K562 (cell line): ENCODE data around the gene MTHFR. TPM values are rescaled to one million over a fixed set of nuclear protein-coding genes. Genes with fewer than 3 reads are reported as not detected.

Source experiments
- CBX5 ChIP-seq: IDR thresholded peaks from 2 replicates; pipeline ENCODE4 v1.6.1; 2014; ENCODE audit warnings: low read depth, borderline replicate concordance
- CHD4 ChIP-seq: fragments of 200-600 bp; sonication (generic); IDR thresholded peaks from 3 replicates; pipeline ENCODE4 v1.6.1; 2012; ENCODE audit warnings: low read depth, mild to moderate bottlenecking, mixed read lengths, low read length, inconsistent platforms; ENCODE audit not compliant: insufficient read depth, insufficient replicate concordance, poor library complexity, severe bottlenecking
- POLR2B ChIP-seq: fragments of 450-650 bp; IDR thresholded peaks from 2 replicates; pipeline ENCODE4 v1.6.1; 2018; ENCODE audit warnings: low read depth; ENCODE audit not compliant: partially characterized antibody
- POLR2G ChIP-seq: fragments of 200-400 bp; formaldehyde crosslinking; IDR thresholded peaks from 2 replicates; pipeline ENCODE4 v1.6.1; 2017; ENCODE audit warnings: low read depth, mild to moderate bottlenecking, antibody characterized with exemption, low read length, moderate library complexity
- polyA plus RNA-seq, 8 experiments: library from polyadenylated mRNA; depleted of rRNA in 4 of 8; stranded (reverse) in 5 of 8; unstranded in 3 of 8; fragments of >200 nt; fragmentation: Nextera tagmentation in 2 of 8; fragmentation: Illumina TruSeq in 1 of 8; extraction: Ambion mirVana in 2 of 8; extraction: Trizol in 1 of 8; gene quantifications; 2 replicates each; pipeline versions ENCODE4 v1.2.1 to v1.2.3, GENCODE V29; 2011 to 2014; ENCODE audit warnings: inconsistent platforms in 1 of 8, missing spikeins in 1 of 8
- total RNA-seq, 7 experiments: library from RNA; depleted of rRNA in 6 of 7; stranded (reverse); fragments of >200 nt in 6 of 7; fragmentation: Illumina TruSeq in 2 of 7; extraction: Trizol in 2 of 7; gene quantifications; 2 replicates each; pipeline versions ENCODE4 v1.2.1 to v1.2.3, GENCODE V29; 2011 to 2021; ENCODE audit warnings: low replicate concordance in 1 of 7
- TF ChIP-seq, protein P1 (sequence below): sonication (generic); formaldehyde crosslinking; IDR thresholded peaks from 2 replicates; pipeline ENCODE4 v1.8.0; 2023; ENCODE audit warnings: missing genetic modification reagents, mild to moderate bottlenecking, borderline replicate concordance
- TF ChIP-seq, protein P2 (sequence below): sonication (generic); formaldehyde crosslinking; IDR thresholded peaks from 2 replicates; pipeline ENCODE4 v1.8.0; 2022; ENCODE audit warnings: mild to moderate bottlenecking, low read depth, missing genetic modification reagents

The MTHFR gene
- total and polyA plus RNA-seq, 9 of the 15 experiments (the other 6 are each of a cell fraction or from before 2014, with no cell fraction given): 5.0 to 104 (median 62.6) TPM

DNA sequence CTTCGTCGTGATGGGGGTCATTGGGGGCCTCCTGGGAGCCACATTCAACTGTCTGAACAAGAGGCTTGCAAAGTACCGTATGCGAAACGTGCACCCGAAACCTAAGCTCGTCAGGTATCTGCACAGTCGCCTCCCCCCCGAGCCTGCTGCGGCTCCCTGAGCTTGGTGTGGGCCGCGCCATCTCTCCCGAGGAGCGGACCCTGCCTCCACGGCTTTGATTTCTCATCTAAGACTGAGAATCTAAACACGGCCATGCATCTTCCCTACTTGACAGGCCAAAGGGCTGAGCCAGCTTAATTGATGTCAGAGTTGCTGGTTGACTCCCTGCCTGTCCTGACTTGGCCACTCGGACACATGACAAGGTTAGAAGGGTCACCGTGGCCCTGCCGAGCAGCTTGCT, 22.7 kb upstream of the MTHFR start (continued):
- TF ChIP-seq, protein P1, sequence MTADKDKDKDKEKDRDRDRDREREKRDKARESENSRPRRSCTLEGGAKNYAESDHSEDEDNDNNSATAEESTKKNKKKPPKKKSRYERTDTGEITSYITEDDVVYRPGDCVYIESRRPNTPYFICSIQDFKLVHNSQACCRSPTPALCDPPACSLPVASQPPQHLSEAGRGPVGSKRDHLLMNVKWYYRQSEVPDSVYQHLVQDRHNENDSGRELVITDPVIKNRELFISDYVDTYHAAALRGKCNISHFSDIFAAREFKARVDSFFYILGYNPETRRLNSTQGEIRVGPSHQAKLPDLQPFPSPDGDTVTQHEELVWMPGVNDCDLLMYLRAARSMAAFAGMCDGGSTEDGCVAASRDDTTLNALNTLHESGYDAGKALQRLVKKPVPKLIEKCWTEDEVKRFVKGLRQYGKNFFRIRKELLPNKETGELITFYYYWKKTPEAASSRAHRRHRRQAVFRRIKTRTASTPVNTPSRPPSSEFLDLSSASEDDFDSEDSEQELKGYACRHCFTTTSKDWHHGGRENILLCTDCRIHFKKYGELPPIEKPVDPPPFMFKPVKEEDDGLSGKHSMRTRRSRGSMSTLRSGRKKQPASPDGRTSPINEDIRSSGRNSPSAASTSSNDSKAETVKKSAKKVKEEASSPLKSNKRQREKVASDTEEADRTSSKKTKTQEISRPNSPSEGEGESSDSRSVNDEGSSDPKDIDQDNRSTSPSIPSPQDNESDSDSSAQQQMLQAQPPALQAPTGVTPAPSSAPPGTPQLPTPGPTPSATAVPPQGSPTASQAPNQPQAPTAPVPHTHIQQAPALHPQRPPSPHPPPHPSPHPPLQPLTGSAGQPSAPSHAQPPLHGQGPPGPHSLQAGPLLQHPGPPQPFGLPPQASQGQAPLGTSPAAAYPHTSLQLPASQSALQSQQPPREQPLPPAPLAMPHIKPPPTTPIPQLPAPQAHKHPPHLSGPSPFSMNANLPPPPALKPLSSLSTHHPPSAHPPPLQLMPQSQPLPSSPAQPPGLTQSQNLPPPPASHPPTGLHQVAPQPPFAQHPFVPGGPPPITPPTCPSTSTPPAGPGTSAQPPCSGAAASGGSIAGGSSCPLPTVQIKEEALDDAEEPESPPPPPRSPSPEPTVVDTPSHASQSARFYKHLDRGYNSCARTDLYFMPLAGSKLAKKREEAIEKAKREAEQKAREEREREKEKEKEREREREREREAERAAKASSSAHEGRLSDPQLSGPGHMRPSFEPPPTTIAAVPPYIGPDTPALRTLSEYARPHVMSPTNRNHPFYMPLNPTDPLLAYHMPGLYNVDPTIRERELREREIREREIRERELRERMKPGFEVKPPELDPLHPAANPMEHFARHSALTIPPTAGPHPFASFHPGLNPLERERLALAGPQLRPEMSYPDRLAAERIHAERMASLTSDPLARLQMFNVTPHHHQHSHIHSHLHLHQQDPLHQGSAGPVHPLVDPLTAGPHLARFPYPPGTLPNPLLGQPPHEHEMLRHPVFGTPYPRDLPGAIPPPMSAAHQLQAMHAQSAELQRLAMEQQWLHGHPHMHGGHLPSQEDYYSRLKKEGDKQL: no peak
- TF ChIP-seq, protein P2, sequence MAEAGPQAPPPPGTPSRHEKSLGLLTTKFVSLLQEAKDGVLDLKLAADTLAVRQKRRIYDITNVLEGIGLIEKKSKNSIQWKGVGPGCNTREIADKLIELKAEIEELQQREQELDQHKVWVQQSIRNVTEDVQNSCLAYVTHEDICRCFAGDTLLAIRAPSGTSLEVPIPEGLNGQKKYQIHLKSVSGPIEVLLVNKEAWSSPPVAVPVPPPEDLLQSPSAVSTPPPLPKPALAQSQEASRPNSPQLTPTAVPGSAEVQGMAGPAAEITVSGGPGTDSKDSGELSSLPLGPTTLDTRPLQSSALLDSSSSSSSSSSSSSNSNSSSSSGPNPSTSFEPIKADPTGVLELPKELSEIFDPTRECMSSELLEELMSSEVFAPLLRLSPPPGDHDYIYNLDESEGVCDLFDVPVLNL (CRISPR knock-in tag): no peak
- no peak for TF ChIP-seq CHD4
- no peak for TF ChIP-seq CBX5
- TF ChIP-seq POLR2B: no peak
- no peak for TF ChIP-seq POLR2G
